OCI-LY1 (cell line): ENCODE measurements around the gene TXLNG.
"Not testable (repeated sequence)": the region's sequence is repeated elsewhere in the genome, so short reads cannot be mapped to it uniquely, and the experiment has no call there.

Experiments used
- CTCF ChIP-seq: fragments of 200-600 bp; sonication (generic), shearing (Covaris generic); IDR thresholded peaks from 2 replicates; pipeline ENCODE4 v1.5.1; 2017; ENCODE audit warnings: mild to moderate bottlenecking, antibody characterized with exemption, low read length, moderate library complexity, mixed read lengths
- EZH2 ChIP-seq: fragments of 200-600 bp; sonication (generic), shearing (Covaris generic); IDR thresholded peaks from 2 replicates; pipeline ENCODE4 v1.8.0; 2017; ENCODE audit warnings: borderline replicate concordance, mixed run types, mild to moderate bottlenecking, antibody characterized with exemption, low read length, moderate library complexity, mixed read lengths

DNA sequence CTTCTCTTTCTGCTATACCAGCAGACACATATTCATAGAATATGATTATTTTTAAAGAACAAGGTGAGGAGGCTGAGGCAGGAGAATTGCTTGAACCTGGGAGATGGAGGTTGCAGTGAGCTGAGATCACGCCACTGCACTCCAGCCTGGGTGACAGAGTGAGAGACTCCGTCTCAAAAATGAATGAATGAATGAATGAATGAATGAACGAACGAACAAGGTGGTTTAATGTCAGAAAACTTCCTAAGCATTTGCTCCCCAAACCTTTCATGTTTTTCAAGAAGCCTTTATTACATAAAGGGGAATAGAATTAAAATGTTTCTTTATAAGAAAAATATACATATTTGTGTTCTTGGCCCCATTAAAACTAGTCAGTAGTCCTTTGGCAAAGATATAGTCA, 24.8 kb upstream of the TXLNG start:
- not testable (repeated sequence) for TF ChIP-seq EZH2, CTCF
